Measurements from ENCODE around the gene DSCAML1.
A peak's percentile ranks its signal among the peaks of the same experiment; 100 is the strongest.
"Not testable (repeated sequence)": the region's sequence is repeated elsewhere in the genome, so short reads cannot be mapped to it uniquely, and the experiment has no call there.

DSCAML1 gene

DNA sequence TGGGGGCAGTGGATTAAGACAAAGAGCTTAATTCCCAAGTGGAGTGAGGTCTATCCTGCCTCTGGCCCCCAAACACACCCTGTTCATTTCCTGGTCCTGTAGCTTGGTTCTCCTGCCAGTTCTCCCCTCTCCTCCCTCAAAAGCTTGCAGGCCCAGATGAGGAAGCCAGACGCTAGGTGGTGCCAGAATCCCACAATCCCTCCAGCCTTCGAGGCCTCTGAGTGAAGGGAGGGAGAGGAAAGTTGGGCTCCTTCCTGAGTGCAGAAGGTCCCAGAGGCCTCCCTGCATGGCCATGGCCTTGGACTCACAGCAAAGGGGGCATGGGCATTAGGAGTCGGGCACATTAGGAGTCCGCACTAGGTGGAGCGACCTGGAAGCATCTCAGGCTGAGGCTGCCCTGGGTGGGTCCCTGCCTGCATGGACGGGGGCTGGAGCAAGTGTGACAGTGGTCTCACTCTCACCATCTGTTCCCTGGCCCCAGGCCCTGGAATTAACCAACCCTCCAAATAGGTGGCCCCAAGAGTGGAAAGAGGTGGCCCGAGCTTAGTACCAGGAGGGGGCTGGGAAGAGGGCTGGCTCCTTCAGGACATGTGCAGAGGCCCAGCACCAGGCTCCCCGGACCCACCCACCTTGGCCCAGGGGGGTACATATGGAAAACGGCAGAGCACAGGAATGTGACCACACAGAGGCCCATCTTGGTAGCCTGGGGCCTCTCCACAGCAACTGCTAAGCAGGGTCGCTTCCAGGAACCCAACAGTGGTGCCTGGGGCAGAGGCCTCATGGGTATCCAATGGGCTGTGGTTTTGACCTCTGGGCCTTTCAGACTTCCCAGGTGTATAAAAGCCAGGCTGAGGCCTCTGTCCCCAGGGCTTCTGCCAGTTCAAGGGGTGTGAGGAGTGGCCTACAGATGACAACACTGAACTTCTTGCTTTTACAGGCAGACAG is 22.4 kb upstream of the DSCAML1 start:
- DNase-seq (ENCODE audit: low read depth) = no peak

DNA sequence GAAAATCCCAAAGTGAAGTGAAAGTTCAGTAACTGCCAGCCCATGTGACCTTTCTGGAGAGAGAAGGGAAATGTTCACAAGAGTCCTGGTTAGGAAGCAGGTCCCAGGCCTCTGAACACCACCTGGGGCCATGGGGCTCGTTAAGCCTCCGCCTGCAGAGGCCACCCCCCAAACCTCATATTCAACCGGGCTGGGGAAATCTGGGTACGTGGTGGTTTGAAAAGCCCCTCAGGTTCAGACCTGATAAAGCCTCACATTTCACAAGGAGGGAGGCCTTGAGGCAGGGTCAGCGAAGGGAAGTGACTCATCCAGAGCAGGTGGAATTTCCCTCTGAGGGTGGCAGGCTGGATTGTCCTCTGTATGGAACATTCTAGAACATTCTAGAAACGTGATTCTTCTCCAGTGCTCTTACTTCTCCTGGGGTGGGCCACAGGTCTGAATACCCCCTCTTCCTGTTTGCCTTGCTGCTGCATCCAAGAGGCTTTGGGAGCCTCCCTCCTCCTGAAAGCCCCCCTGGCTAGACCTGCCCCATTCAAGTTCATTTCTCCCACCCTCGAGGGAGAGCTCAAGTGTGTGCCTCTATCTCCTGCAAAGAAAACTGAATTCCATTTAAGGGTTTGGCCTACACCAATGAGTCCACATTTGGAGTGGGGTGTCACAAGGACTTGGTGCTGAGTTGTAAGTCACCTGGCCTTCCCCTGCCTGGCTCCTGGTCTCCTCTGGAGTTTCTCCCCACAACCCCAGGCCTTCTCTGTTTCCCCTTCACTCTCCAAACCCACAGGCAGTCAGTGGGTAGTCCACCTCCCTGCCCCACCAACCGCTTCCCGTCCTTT is 21.2 kb upstream of the DSCAML1 start:
- DNase-seq (ENCODE audit: low read depth) = no peak

DNA sequence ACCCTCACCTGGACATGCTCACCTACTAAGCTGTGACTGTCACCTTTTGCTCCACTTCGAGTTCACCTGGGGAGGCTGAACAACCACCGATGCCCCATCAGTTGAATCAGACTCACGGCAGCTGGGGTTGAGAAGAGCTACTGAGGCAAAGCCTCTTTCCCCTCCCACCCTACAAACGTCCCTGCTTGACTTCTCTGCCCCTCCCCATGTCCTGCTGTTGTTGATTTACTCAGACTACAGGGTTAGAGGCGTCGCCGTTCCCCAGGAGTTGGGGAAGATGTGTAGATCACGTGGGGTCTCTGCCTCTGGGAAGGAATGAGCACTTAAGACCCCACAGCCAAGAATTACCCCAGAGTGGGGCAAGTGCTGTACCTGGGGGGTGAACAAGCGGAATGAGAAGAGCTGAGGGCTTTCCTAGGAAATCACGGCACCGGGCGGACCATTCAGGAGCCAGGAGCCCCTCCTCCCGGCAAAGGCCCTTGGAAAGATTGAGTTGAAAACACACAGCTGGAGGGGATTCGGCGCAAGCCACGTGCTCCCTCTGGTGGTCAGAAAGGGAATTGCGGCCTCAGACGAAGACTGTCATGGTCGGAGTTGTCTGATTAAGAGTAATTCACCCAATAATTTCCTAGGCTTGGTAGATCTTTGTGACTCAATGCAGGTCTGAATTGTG is 20.5 kb upstream of the DSCAML1 start:
- peak; percentile 80 for DNase-seq (ENCODE audit: low read depth)

DNA sequence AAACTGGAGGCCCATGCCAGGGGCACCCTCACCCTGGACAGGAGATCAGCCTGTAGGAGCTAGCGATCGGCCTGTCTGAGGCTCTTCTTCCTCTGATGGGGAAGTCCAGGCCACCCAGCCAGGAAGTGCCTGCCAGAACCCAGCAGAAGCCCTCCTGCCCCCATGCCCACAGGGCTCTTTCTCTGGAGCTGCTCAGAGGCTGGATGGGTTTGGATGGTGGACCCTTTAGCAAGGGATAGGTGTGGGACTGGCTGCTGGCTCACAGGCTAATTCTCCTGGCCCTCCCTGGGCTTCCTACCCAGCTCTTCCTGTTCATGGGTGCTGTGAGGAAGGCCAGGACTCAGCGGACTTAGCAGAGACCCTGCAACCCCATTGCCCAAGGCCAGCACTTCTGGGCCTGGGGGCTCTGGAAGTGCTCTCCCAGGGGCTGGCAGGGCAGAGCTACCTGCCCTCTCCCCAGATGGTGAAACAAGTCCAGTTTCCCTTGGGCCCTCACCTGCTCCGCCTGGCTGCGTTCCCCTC is 19.9 kb upstream of the DSCAML1 start:
- DNase-seq (ENCODE audit: low read depth) = no peak

DNA sequence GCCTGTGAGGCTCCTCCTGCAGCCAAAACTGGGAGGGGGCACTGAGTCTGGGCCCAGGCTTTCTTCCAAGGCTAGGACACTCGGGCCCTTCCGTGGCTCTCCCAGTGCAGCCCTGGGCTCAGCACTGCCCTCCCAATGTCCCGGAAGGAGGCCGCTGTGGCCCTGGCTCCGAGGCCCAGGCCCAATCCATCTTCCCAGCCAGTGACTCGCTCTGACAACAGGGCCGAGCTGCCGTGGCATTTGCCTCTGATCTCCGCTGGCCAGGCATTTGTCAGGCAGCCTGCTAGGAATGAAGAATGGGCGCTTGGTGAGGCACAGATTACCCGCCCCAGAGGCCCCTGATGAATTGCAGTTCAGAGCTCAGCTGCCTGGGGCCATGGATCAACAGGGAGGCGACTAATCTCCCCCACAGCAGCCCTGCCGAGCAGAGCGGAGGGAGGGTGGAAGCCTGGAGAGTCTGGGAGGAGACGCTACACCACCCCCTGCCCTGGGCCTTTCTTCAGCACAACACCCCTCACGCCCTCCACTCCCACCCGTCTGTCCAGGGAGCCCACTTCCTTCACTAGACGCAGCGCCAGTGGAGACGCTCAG is 19.2 kb upstream of the DSCAML1 start:
- no peak for DNase-seq (ENCODE audit: low read depth)

DNA sequence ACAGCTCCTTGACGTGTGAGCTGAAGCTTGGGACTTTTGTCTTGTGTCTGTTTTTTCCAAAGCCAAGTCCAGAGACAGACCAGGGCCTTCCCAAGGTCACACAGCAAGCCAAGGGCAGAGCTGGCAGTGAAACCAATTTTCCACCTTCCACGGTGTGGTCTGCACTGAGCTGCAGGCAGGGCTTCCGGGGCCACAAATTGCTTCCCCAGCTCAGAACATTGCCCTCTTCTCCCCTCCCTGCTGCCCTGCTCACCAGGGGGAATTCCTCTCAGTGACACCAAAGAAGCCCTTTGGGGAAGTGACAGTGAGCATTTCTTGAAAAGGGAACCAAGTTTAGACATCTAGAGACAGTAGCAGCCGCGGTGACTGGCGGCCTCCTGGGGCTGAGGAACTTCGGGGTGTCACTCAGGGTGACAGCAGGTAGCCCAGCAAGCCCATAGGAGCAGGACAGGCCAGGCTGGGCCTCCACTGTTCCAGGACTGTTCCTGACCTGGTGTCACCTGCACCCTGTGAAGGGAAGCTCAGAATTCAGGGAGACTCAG is 18.3 kb upstream of the DSCAML1 start:
- DNase-seq (ENCODE audit: low read depth) = peak; percentile 45

DNA sequence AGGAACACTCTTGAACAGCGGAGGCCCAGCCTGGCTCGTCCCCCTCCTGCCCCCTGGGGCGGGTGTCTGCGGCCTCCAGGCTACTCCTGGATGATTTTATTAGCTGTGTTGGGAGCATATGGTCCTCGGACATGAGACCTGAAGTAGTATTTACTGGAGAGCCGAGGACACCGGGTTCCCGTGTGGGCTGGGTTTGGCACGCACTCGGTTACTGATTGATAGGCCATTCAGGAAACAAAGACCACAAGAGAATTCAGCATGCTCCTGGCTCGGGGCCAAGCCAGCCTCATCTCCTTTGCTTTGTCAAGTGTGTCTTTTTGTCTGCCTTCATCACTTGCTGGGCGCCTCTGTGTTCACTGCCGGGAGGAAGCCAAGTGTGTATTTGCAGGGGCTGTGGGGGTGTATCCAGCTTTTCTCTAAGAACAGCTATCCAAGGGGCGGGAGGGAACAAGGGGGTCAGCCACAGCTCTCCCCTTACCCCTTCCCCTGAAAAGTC is 17.8 kb upstream of the DSCAML1 start:
- DNase-seq (ENCODE audit: low read depth) = peak; percentile 71

DNA sequence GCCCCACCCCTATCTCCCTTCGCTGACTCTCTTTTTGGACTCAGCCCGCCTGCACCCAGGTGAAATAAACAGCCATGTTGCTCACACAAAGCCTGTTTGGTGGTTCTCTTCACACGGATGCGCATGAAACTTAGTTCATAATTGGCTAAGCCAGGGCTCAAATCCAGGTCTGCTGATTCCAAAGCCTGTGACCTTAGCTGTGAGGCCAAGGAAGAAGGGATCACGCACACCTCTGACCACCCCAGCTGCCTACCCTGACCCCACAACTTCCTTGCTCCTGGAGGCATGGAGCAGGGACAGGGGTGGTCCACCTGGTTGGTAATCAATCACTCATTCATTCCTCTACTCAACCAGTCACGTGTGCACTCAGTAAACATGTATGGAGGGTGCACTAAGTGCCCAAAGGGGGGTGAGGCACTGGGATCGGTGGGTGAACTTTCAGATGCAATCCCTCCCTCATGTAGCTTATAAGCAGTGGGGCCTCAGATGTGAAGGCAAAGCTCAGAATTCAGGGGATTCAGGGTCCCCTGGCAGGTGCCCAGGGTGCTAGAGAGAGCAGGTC is 17.3 kb upstream of the DSCAML1 start:
- no peak for DNase-seq (ENCODE audit: low read depth)

DNA sequence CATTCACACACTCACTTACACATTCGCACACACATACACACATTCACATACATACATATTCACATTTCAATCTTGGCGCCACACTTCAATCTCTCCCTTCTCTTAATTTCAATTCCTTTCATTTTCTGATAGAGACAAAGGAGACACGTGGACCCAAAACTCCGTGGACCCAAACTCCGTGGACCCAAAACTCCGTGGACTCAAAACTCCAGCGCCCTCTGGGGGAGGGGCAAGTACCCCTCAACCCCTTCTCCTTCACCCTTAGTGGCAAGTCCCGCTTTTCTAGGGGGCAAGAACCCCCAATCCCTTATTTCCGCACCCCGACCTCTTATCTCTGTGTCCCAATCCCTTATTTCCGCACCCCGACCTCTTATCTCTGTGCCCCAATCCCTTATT is 13.0 kb upstream of the DSCAML1 start:
- not testable (repeated sequence) for DNase-seq (ENCODE audit: low read depth)

DNA sequence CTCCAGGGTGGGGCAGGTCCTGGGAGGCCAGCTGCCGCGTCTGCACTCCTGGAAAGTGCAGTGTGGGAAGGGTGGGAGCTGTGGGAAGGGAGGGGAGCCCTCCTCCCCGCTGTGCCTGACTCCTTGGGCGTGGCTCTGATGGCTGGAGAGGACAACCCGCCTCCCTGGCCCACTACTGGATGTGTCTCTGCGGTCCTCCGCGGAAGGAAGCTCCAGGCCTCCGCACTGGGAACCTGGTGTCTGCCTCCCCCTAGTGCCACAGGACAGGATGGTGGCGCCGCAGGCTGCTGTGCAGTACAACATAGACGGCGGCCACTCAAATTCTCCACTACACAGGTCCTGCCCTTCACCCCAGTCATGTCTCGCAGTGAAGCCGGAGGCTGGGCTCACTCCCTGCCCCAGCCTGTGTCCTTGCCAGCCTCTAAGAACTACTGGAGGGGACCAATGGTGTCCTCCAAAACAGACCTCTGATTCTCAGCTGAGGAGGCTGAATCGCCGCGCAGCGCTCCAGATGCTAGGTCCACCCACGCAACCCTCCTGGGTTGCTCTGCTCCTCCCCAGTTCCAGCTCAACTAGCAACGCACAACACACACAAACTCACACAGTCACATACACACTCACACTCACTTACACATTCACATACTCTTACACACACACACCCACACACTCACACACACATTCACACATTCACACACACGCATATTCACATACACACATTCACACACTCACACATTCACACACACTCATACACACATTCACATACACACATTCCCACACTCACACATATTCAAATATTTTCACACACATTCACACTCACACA is 12.4 kb upstream of the DSCAML1 start:
- no peak for DNase-seq (ENCODE audit: low read depth)

DNA sequence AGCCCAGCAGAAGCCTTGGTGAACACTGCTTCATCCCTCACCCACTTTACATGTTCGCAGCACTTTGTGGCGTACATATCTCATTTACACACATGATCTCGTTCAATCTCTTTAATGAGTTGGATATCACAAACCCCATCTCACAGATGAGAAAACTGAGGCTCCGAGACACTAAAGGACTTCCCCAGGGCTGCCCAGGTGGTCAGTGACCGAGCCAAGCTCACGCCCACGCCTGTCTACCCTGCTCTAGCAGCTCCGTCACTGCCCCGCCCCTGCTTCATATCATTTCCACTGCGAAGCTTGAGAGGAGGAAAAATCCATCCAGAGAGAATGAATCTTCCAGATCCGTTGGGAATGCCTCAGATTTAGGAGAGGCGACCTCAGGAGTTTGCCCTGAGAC is 11.8 kb upstream of the DSCAML1 start:
- DNase-seq (ENCODE audit: low read depth) = no peak

DNA sequence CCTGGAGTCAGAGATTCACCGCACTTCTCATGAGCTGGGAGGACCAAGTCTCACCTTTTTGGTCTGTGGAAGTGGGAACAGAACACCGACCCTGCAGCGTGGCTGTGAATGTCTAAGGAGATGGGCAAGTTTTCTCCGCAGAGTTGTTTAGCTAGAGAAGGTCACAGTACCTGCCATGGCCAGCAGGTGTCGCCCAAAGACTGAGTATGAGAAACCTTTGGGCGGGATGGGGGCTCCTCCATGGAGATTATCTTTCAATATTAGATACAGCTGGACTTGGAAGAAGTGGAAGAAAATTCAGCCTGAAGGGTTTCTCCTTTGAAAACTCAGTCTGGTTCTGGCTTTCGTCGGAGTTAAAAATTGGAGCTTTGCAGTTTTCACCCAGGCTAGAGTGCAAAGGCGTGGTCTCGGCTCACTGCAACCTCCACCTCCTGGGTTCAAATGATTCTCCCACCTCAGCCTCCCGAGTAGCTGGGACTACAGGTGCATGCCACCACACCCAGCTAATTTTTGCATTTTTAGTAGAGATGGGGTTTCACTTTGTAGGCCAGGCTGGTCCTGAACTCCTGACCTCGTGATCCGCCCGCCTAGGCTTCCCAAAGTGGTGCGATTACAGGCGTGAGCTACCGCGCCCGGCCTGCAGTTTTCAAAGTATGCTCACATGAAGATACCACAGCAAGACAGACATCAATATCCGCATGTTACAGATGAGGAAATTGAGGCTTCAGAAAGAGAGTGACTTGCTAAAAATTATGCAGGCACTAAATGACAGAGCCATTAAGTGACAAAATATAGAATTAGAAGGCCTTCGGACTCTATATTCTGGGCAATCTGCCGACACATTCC is 10.7 kb upstream of the DSCAML1 start:
- DNase-seq (ENCODE audit: low read depth) = no peak

DNA sequence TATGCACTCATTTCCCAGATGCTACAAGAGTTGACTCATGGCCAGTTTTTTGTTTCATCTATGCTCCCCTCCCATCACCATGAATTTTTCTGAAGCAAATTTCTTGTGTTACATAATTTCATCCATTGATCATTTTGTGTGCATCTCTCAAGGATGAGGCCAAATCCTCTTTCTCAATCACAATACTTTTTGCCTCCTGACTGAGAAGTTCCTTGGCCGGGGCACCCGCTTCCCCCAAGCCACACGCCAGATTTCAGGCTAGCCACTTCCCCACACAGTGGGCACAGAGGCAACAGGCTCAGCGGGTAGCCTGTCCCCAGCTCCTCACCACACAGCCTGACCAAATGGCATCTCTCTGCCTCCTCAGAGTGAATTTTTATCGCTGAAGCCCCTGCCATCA is 9.8 kb upstream of the DSCAML1 start:
- no peak for DNase-seq (ENCODE audit: low read depth)

DNA sequence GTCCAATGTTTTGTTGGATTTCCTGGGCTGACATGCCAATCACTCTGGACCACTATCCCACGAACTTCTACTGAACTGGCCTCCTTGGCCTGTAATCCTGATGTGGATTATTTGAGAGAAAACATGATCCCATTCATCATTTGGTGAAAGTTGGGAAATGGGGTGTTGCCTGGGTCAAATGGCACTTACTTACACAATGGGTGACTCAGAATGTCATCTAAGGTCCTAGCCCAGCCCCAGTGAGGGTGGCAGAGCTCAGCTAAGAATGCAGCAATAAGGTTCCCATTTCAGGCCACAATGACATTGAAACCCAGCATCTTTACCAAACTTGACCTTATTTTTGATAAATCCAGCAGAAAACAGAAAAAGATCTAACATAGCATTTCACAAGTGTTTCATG is 8.0 kb upstream of the DSCAML1 start:
- no peak for DNase-seq (ENCODE audit: low read depth)

DNA sequence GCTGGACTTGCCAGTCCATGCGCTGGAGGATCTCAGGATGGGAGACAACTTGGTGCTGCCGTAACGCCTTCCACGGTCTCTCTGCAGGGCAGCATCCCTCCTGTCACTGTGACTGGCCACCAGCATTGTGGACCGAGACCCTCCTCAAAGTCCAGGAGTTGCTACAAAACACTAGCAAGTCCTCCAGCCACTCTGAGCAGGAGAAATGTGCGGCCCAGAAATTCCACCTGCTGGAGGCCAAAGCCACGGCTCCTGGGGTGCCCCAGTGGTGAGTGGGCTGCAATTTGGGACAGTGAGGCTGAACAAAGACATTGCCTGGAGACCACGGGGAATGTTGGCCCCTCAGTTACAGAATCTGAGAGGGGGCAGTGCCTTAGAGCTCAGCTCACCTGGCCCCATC is 6.9 kb upstream of the DSCAML1 start:
- DNase-seq (ENCODE audit: low read depth) = no peak

DNA sequence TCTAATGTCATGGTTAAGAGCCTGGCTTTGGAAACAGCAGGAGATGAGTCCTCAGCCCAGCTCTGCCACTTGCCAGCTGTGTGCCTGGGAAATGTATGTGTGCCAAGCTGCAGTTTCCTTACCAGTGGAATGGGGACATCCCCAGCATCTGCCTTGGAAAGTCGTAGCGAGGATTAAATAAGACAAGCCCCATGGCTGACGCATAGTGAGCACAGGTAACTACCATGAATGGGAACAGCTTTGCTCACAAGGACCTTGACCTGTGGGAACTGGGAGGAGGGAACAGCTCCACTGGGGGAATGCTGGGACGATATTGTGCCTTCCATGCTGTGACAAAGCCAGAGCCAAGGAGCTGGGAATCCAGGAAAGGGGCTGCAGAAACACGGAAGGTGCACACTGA is 2.6 kb upstream of the DSCAML1 start:
- no peak for DNase-seq (ENCODE audit: low read depth)

DNA sequence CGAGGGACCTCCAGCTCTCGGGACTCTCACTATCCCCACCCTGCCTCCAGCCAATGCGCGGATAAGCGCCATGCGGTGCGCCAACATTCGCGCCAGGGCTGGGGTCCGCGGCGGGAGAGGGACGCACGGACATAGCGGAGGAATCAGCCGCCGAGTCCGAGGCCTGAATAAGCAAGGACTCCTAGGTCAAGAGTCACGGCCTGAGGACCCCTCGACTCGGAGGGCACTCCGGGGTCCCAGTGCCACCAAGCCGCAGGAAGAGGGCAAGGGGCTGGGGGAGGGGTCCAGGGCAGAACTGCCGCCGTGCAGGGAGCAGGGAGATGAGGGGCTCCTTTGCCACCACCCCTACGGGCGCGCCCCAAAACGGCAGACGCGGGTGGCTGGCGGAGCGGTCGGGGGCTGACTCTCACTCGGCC is 552 bp downstream of the DSCAML1 start:
- no peak for DNase-seq (ENCODE audit: low read depth)

DNA sequence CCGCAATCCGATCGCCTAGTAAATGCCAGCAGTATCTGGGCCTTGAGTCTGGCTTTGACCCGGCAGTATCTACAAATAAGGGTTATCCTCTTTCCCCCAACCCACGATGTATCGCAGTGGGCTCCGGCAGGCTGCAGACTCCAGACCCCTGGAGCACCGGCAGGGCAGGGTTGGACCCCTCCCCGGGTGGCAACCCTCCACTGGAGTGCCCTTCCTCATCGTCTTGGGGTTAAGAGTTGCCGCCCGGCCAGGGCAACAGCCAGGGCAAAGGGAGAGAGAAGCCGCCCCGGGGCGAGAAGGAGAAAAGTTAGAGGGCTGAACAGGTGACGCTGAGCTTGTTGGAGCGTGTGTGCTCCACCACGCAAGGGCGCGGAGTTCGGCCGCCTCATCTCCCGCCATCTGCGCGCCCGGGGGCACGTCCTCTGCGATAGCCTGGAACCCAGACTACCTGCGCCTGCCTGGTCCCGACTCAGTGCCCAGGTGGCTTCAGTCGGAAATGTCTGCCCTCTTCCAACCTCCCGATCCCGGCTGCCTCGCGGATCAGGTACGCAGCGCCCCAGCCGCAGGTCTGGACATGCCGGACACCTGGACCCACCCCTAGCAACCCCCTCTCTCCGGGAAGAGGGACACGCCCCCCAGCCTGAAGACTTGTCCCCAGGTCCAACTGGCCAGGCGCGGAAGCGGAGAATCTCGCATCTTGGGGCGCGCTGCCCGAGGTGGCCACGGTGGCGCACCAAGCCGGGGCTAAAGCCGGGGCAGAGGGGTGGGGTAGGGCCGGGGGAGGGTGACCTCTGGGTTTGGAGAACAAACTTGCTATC is 1.2 kb downstream of the DSCAML1 start:
- no peak for DNase-seq (ENCODE audit: low read depth)

All from stimulated activated CD8-positive, alpha-beta memory T cell treated with anti-CD3 and anti-CD28 coated beads, Interleukin-4, amount 100 ng/mL, for 24 hours (primary cell).